AG08395 (cell line): ENCODE results near the gene PAFAH1B1.
"Not testable (repeated sequence)": the region's sequence is repeated elsewhere in the genome, so short reads cannot be mapped to it uniquely, and the experiment has no call there.

Experiments
- DNase-seq: peaks from one replicate; pipeline ENCODE4 v3.0.0; 2012; ENCODE audit warnings: mixed read lengths, low spot score

PAFAH1B1 gene

DNA sequence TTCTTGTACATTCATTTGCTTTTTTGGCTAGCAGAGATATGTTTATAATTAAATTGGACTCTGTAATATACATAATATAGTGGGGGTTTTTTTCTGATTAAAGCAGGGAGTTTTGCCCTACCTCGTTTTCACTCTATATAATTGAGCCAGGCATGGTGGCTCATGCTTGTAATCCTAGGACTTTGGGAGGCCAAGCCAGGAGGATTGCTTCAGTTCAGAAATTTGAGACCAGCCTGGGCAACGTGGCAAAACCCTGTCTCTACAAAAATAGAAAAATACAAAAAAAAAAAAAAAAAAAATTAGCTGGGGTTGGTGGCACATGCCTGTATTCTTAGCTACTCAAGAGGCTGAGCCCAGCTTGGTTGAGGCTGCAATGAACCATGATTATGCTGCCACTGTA is 42.2 kb downstream of the PAFAH1B1 start:
- no peak for DNase-seq

GRCh38 chr17:2636169-2636930 is 42.9 kb downstream of the PAFAH1B1 start:
- no peak for DNase-seq

DNA sequence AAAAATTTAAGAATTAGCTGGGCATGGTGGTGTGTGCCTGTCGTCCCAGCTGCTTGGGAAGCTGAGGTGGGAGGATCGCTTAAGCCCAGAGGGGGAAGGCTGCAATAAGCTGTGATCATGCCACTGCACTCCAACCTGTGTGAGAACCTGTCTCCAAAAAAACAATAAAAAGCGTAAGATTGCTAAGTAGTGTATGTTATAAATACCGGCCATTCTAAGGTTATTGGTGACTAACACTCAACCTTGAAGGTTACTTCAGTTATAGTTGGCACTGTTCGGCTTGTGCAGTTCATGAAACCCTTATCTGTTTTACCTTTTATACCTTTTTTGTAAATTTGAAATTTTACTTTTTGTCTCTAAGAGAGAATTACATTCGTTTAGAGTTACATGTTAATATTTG is 44.0 kb downstream of the PAFAH1B1 start:
- DNase-seq = no peak

- DNase-seq = no peak
Measured at GRCh38 chr17:2644971-2645370, 51.5 kb downstream of the PAFAH1B1 start.

DNA sequence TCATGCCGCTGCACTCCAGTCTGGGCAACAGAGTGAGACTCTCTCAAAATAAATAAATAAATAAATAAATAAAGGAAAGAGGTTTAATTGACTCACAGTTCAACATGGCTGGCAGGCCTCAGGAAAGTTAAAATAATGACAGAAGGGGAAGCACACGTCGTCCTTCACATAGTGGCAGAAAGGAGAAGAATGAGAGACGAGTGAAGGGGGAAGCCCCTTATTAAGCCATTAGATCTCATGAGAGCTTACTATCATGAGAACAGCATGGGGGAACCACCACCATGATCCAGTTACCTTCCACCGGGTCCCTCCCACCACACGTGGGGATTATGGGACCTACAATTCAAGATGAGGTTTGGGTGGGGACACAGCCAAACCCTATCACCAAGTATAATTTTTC is 54.5 kb downstream of the PAFAH1B1 start:
- no peak for DNase-seq

GRCh38 chr17:2649191-2649590 is 55.7 kb downstream of the PAFAH1B1 start:
- no peak for DNase-seq

- DNase-seq = not testable (repeated sequence)
Measured at GRCh38 chr17:2652911-2653310, 59.5 kb downstream of the PAFAH1B1 start.

DNA sequence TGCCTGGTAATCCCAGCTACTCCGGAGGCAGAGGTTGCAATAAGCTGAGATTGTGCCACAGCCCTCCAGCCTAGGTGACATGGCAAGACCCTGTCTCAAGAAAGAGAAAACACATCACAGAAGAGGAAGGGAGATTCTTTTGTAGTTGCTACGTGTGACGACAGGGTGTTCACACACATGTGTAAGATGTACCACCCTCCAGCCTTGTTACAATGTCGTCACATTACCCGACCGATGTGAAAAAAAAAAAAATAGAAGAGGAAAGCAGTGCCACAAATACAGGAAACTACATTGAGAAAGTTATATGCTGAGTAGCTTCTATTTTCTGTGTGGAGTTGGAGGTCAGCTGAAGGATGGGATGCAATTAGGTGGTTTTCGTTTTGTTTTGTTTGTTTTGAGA is 62.1 kb downstream of the PAFAH1B1 start:
- DNase-seq = no peak

GRCh38 chr17:2656283-2656682 is 62.8 kb downstream of the PAFAH1B1 start:
- no peak for DNase-seq

- DNase-seq = not testable (repeated sequence)
Measured at GRCh38 chr17:2659337-2659736, 65.9 kb downstream of the PAFAH1B1 start.

DNA sequence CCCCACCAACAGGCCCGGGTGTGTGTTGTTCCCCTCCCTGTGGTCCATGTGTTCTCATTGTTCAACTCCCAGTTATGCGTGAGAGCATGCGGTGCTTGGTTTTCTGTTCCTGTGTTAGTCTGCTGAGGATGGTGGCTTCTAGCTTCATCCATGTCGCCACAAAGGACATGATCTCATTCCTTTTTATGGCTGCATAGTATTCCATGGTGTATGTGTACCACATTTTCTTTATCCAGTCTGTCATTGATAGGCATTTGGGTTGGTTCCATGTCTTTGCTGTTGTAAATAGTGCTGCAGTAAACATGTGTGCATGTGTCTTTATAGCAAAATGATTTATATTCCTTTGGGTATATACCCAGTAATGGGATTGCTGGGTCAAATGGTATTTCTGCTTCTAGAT is 67.0 kb downstream of the PAFAH1B1 start:
- DNase-seq = not testable (repeated sequence)

GRCh38 chr17:2672026-2672425 is 78.6 kb downstream of the PAFAH1B1 start:
- no peak for DNase-seq

DNA sequence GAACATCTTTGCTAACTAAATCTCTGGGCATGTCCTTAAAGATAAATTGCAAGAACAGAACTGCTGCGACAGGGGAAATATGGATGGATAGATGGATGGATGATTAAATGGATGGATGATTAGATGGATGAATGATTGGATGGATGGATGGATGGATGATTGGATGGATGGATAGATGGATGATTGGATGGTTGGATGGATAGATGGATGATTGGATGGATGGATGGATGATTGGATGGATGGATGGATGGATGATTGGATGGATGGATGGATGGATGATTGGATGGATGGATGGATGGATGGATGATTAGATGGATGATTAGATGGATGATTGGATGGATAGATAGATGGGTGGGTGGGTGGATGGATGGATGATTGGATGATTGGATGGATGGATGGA is 85.8 kb downstream of the PAFAH1B1 start:
- not testable (repeated sequence) for DNase-seq

- DNase-seq = no peak
Measured at GRCh38 chr17:2680961-2681360, 87.5 kb downstream of the PAFAH1B1 start.

DNA sequence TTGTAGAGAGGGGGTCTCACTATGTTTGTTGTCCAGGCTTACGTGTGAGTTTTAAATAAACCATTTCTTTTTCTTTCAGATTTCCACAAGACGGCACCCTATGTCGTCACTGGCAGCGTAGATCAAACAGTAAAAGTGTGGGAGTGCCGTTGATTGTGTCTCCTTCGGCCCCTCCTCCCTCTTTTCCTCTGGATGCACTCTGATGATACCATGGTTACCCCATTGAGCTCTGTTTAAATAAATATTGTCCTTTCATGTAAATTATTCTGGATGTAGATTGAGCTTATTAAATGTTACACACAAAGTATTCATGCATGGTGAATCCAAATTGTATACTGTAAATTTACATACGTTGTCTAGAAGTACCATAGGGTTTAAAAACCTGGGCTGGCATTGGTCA is 88.2 kb downstream of the PAFAH1B1 start:
- DNase-seq = no peak

DNA sequence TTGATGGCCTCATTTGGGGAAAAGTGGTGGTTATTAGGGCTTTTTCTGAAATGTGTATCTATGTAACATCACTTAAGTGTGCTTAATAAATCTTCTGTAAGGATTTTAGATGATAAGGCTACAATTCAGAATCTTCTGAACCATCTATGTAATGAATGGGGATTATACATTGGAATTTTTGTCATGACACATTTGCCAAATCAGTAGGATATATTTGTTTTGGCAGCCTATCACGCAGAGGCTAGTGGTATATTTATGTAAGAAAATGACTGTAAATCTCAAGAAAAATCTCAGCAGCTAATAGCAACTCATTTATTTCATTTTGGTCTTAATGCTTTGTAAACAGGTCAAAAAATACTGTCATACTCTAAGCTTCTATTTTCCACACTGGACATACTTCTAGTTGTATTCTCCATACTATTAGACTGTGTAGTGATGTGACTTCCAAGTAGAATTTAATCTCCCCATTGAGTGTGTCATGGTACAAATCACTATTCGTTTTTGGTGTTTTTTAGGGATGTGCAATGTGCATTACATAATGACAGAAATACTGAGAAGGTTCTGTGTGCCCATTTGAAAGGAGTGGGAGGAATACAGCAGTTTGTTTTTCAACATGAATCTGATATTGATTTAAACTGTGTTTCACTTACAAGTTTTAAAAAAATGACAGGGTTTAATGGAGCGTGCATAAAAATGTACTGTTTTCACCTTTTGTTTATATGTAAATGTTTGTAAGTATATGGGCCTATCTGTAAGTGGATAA is 88.9 kb downstream of the PAFAH1B1 start:
- DNase-seq = no peak

GRCh38 chr17:2683912-2684311 is 90.5 kb downstream of the PAFAH1B1 start:
- DNase-seq = no peak

DNA sequence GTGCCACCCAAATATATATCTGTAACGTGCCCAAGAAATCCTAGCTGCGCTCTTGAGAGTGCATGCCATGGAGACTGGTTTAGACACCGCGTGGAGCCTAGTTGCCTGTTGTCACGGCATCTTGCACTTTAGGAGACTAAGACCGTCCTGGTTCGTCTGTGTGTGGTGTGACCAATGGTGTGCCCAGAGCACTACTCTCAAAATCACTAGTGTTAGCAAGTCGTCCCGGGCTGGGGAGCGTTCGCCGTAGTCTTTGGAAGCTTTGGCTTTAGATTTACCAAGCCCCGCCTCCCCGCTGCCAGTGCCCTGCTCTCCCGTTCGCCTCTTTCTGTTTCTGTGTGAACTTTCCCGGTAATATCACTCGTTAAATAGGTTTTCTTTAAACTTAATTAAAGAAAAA is 91.1 kb downstream of the PAFAH1B1 start:
- DNase-seq = no peak

DNA sequence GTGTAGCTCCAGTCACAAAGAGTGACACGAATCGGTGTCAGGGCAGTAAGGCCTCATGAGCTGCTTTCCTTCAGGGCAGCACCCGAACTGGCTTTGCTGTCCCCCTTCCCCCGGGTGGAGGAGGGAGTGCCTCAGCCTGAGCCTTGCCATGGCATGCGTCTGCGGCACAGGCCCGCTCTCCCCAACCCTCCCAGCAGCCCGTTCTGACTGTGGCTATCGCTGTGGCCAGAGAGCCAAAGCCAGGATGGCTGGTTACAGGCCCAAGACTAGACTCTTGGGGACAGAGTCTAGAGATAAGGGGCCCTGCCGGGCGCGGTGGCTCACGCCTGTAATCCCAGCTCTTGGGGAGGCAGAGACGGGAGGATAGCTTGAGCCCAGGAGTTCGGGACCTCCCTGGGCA is 92.2 kb downstream of the PAFAH1B1 start:
- DNase-seq = no peak

- DNase-seq = no peak
Measured at GRCh38 chr17:2687074-2687418, 93.6 kb downstream of the PAFAH1B1 start.

- no peak for DNase-seq
Measured at GRCh38 chr17:2688351-2689342, 95.2 kb downstream of the PAFAH1B1 start.

DNA sequence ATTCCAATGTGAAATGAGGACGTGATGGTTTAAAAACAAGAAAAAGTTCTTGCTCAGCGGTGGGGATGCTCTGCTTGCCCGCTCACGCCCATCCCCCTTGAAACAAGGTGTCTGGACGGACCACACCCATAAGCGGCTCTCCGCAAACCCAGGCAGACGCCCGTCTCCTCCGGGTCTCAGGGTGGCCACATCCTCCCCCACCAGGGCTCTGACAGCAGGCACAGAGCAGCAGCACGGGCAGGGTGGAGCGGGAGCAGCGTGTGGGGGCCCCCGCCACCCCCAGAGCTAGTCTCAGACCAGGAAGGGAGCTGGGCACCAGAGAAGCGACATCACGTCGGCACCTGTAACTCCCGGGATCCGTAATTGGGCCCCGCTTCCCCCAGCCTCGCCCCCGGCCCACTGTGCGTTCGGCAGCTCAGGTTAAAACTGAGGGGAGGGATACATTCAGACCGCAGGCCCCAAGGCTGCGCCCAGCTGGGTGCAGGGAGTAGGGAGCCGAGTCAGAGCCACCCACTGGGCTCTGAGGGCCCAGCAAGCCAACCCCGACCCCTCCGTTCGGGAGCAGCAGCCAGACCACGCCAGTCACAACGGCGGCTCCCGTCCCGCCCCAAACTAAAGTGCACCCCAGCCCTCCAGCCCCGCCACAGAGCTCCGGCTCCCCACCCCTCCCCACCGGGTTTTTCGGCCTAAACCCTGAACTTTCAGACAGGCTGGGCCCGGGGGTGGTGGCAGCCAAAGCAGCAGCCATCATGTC is 96.1 kb downstream of the PAFAH1B1 start:
- DNase-seq = no peak
